ENCODE data around the gene PSORS1C2. TPM values are rescaled to one million over a fixed set of nuclear protein-coding genes. Genes with fewer than 3 reads are reported as not detected.
"Not testable (repeated sequence)": the region's sequence is repeated elsewhere in the genome, so short reads cannot be mapped to it uniquely, and the experiment has no call there.

The PSORS1C2 gene
- total RNA-seq, 1 donor from 2014 or later, result not detected

DNA sequence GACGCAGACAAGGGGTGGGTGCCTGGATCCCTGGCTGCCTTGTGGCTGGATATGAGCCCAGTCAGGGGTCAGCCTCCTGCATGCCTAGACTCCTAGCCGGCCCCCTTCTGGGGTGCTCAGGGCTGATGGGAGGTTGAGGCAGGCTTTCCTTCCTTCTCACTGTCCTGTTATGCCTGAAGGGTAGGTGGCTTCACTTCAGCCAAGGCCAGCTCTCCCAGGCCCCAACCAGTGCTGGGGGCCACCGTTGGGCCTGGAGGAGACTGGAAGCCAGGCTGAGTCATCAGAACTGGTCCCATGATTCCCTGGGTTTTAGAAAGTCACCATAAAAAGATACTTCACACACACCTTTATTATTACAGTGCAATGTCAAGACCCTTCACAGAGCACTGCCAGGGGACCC is 34.5 kb upstream of the PSORS1C2 start:
- no peak for TF ChIP-seq CTCF (conservative IDR thresholded peaks at IDR 0.05)
- no peak overlapping the region for H3K27ac Mint-ChIP-seq (ENCODE audit: unreplicated experiment)
- H3K27me3 Mint-ChIP-seq (ENCODE audit: low read depth), result peaks cover 4% of the 10 kb centered on the region
- no peak overlapping the region for H3K4me3 Mint-ChIP-seq
- peaks cover 21% of the 10 kb centered on the region for H3K4me1 Mint-ChIP-seq
- no peaks in the 10 kb centered on the region for H3K36me3 Mint-ChIP-seq (ENCODE audit: low read depth)
- DNase-seq (ENCODE audit: low read depth, low spot score), result no peak
- no peaks in the 10 kb centered on the region for H3K9me3 Mint-ChIP-seq

DNA sequence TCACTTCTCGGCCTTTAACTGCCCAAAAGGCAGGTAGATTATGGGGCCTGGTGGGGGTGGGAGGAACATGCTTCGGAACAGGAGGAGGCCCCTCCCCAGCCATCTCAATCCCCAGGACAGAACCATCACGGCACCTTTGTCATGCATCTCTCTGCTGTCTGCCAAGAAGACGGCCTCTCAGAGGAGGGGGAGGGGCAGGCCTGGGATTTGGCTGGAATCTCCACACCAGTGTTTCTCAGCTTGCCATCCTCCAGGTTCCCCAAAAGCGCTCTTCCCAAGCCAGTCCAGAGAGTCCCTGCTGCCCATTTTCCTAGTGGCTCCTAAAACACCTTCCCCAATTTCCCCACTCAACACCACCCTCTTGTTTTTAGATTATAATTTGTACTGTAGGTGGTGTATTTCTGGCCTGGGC is 34.1 kb upstream of the PSORS1C2 start:
- Mint-ChIP-seq H3K4me1 (peaks cover 22% of the 10 kb centered on the region), H3K27ac (ENCODE audit: unreplicated experiment) (no peak overlapping the region), H3K36me3 (ENCODE audit: low read depth) (no peaks in the 10 kb centered on the region), H3K27me3 (ENCODE audit: low read depth) (peaks cover 4% of the 10 kb centered on the region), H3K9me3 (no peaks in the 10 kb centered on the region), H3K4me3 (no peak overlapping the region)
- TF ChIP-seq CTCF (conservative IDR thresholded peaks at IDR 0.05), result no peak
- DNase-seq (ENCODE audit: low read depth, low spot score), result no peak

DNA sequence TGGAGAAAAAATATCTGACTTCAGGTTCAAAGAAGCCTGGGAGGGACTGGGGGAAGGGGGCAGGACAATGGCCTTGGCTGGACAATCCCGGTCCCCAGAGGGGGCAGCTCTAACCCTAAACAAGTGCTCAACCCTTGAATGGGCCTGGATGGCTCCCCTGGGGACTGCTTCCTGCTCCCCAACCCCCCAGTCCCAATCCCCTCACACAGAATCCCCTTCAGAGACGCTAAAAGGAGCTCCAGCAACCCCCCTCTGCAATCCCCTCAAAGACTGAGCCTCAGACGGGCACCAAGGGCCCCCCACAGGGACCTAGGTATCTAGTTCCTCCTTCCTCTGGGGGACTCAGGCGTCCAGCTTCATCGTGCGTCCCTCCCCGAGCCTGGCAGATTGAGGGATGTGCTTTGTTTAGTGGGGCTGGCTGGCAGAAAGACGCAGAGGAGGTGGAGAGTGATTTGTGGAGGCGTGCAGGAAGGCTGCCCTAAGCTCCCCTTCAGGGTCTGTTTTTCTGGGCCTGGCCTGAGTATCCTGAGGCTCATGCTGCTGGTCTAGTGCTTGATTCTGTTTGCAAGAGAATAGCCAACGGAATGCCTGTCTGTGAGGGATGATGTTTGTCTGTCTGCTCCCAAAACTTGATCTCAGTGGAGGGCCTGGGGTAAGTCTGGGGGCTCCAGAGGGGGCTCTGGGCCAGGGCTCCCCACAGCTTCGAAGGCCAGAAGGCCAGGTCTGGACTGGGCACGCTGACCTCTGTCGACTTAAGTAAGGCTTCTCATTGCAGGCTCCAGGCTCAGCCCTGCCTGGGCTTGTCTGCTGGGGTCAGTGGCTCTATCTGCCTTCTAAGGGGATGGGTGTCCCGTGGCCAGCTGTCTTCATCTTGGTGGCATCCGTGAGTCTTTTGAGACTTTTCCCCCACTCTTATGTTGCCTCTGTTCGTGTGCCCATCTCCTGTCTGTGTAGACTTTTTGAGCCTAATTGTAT is 33.4 kb upstream of the PSORS1C2 start:
- Mint-ChIP-seq H3K9me3 (no peaks in the 10 kb centered on the region), H3K27ac (ENCODE audit: unreplicated experiment) (no peak overlapping the region), H3K27me3 (ENCODE audit: low read depth) (peaks cover 4% of the 10 kb centered on the region), H3K4me1 (peaks cover 22% of the 10 kb centered on the region), H3K36me3 (ENCODE audit: low read depth) (no peaks in the 10 kb centered on the region), H3K4me3 (no peak overlapping the region)
- no peak for DNase-seq (ENCODE audit: low read depth, low spot score)
- no peak for TF ChIP-seq CTCF (conservative IDR thresholded peaks at IDR 0.05)

GRCh38 chr6:31170987-31171671 is 32.3 kb upstream of the PSORS1C2 start:
- H3K9me3 Mint-ChIP-seq, result no peaks in the 10 kb centered on the region
- no peaks in the 10 kb centered on the region for H3K36me3 Mint-ChIP-seq (ENCODE audit: low read depth)
- no peak for TF ChIP-seq CTCF (conservative IDR thresholded peaks at IDR 0.05)
- H3K27ac Mint-ChIP-seq (ENCODE audit: unreplicated experiment), result peak overlapping the region; percentile 83
- peaks cover 22% of the 10 kb centered on the region for H3K4me1 Mint-ChIP-seq
- DNase-seq (ENCODE audit: low read depth, low spot score), result no peak
- H3K27me3 Mint-ChIP-seq (ENCODE audit: low read depth), result peaks cover 4% of the 10 kb centered on the region
- H3K4me3 Mint-ChIP-seq, result no peak overlapping the region

- no peak for DNase-seq (ENCODE audit: low read depth, low spot score)
- peak within 1 kb of the TSS; percentile 83 for H3K27ac Mint-ChIP-seq (ENCODE audit: unreplicated experiment)
Measured at GRCh38 chr6:31170600-31170881, 31.7 kb upstream of the PSORS1C2 start, which contains the start of gene POU5F1. TSS of gene POU5F1 (minus strand) at chr6:31170682. CDS start at chr6:31170620, 62 bp downstream.

DNA sequence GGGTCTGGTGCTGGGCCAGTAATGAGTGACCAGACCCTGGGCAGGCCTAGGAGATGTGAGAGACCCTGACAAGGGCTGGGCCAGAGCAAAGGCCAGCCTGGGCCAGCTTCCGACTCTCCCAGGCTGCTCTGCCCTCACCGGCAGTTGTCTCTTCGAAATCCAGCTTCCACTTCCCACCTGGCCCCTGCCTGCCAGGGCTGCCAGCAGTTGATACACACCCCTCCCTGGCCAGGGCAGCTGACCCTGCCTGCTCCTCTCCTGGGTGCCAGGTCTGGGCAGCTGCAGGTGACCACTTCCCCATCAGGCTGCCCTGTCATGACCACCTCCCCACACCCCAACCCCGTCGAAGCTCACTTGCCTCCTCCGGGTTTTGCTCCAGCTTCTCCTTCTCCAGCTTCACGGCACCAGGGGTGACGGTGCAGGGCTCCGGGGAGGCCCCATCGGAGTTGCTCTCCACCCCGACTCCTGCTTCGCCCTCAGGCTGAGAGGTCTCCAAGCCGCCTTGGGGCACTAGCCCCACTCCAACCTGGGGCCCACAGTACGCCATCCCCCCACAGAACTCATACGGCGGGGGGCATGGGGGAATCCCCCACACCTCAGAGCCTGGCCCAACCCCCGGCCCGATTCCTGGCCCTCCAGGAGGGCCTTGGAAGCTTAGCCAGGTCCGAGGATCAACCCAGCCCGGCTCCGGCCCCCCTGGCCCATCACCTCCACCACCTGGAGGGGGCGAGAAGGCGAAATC is 31.2 kb upstream of the PSORS1C2 start:
- not testable (repeated sequence) for DNase-seq (ENCODE audit: low read depth, low spot score); H3K9me3 Mint-ChIP-seq; H3K36me3 Mint-ChIP-seq (ENCODE audit: low read depth); H3K27me3 Mint-ChIP-seq (ENCODE audit: low read depth); H3K27ac Mint-ChIP-seq (ENCODE audit: unreplicated experiment); H3K4me3 Mint-ChIP-seq
- peaks cover 22% of the 10 kb centered on the region for H3K4me1 Mint-ChIP-seq

More at GRCh38 chr6:31170600-31170881, 31.7 kb upstream of the PSORS1C2 start, which contains the start of gene POU5F1:
- Mint-ChIP-seq H3K36me3 (ENCODE audit: low read depth) (no peaks in the 10 kb centered on the region), H3K4me3 (no peak within 1 kb of the TSS), H3K4me1 (peaks cover 22% of the 10 kb centered on the region), H3K27me3 (ENCODE audit: low read depth) (peaks cover 4% of the 10 kb centered on the region), H3K9me3 (no peaks in the 10 kb centered on the region)
- TF ChIP-seq CTCF (conservative IDR thresholded peaks at IDR 0.05), result no peak

Measured in neural crest cell (in vitro differentiated cells).